Measurements from ENCODE around the gene RBM47. TPM values are rescaled to one million over a fixed set of nuclear protein-coding genes. Genes with fewer than 3 reads are reported as not detected.

Gene RBM47
- total and polyA plus RNA-seq, 8 donors: 12.3 to 59.6 (median 32.4) TPM

DNA sequence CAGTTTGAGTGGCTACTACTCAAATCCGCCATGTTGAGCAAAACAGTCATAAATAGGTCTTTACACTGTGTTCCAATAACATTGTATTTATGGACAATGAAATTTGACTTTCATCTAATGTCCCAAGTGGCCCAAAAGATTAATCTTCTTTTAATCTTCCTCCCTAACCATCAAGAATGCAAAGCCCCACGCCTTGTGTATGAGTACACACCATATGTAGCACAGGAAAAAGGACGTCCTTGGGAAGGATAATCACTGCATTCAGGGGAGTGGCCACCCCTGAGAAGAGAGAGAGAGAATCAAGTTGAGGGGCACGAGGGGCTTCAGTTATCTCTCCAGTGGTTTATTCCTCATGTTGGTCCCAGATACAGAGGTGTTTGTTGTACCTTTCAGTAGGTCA is 33.1 kb downstream of the RBM47 start:
- WGBS, 2 donors: 88 to 92% methylated on average over 4 of the region's 4 CpGs
- ATAC-seq (no peak), FAIRE-seq (no peak), DNase-seq (no peak)
- Histone ChIP-seq H3K4me3 (no peak overlapping the region), H3K9me3 (no peaks in the 10 kb centered on the region), H3K36me3 (no peaks in the 10 kb centered on the region), H3K27me3 (no peaks in the 10 kb centered on the region), H3K4me1 (peaks cover 0 to 9% (median 0%) of the 10 kb centered on the region in 3 donors), H3K27ac (no peak overlapping the region)
- intact Hi-C loops (cut with DNase I): no loop called here
- TF ChIP-seq, protein P1, sequence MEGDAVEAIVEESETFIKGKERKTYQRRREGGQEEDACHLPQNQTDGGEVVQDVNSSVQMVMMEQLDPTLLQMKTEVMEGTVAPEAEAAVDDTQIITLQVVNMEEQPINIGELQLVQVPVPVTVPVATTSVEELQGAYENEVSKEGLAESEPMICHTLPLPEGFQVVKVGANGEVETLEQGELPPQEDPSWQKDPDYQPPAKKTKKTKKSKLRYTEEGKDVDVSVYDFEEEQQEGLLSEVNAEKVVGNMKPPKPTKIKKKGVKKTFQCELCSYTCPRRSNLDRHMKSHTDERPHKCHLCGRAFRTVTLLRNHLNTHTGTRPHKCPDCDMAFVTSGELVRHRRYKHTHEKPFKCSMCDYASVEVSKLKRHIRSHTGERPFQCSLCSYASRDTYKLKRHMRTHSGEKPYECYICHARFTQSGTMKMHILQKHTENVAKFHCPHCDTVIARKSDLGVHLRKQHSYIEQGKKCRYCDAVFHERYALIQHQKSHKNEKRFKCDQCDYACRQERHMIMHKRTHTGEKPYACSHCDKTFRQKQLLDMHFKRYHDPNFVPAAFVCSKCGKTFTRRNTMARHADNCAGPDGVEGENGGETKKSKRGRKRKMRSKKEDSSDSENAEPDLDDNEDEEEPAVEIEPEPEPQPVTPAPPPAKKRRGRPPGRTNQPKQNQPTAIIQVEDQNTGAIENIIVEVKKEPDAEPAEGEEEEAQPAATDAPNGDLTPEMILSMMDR (IDR thresholded peaks at IDR 0.05): no peak

DNA sequence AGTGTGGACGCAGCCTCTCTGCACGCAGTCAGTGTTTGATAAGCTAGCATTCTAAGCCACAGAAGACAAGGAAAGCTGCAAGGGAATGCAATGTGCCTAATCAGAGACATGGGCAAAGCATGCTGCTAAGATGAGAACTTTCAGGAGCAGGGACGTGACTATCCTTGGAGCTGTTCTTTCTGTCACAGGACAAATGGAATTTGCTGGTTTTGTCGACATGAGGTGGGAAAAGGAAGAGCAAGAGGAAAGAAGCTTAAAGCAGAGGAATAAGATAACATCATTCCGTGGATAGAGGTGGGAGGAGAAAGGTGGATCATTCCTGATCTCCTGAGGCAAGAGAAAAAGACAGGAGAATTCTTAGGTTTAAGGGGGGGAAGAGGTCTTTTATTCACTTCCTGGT is 33.7 kb downstream of the RBM47 start:
- TF ChIP-seq, protein P1 (IDR thresholded peaks at IDR 0.05): no peak
- DNase-seq (no peak), ATAC-seq (no peak), FAIRE-seq (no peak)
- Histone ChIP-seq H3K9me3 (no peaks in the 10 kb centered on the region), H3K4me3 (no peak overlapping the region), H3K36me3 (no peaks in the 10 kb centered on the region), H3K27me3 (no peaks in the 10 kb centered on the region), H3K27ac (no peak overlapping the region), H3K4me1 (peaks cover 0 to 9% (median 0%) of the 10 kb centered on the region in 3 donors)
- 91 to 93% methylated on average over 5 of the region's 5 CpGs for WGBS, 2 donors
- intact Hi-C loops (cut with DNase I): no loop called here

- TF ChIP-seq, protein P1 (IDR thresholded peaks at IDR 0.05): no peak
- Histone ChIP-seq H3K4me3 (no peak overlapping the region), H3K27ac (no peak overlapping the region), H3K9me3 (no peaks in the 10 kb centered on the region), H3K27me3 (no peaks in the 10 kb centered on the region), H3K36me3 (no peaks in the 10 kb centered on the region), H3K4me1 (peaks cover 0 to 9% (median 0%) of the 10 kb centered on the region in 3 donors)
- FAIRE-seq (no peak), DNase-seq (no peak), ATAC-seq (peak in 3 of 4 donors; percentile 59 to 69 (median 67))
- intact Hi-C loops (cut with DNase I): no loop called here
- WGBS, 2 donors: 53% methylated on average over 14 of the region's 14 CpGs
These were observed 35.1 kb downstream of the RBM47 start for GRCh38 chr4:40594261-40595178.

DNA sequence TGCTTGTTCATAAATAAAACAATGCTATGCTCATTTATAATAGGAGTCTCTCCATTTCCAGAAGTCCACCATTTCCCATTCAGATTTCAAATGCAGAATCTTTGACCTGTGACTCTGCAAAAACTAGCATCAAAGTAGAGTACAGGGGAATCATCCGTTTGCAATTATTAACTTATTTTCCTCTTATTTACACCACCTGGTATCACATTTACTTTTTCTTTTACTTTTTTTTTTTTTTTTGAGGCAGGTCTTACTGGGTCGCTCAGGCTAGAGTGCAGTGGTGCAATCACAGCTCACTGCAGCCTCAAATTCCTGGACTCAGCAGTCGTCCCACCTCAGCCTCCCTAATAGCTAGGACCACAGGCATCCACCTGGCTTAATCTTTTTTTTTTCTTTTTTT is 37.6 kb downstream of the RBM47 start:
- ATAC-seq (peak in 2 of 4 donors; percentile 26 to 83), FAIRE-seq (no peak), DNase-seq (no peak)
- Histone ChIP-seq H3K9me3 (no peaks in the 10 kb centered on the region), H3K4me3 (no peak overlapping the region), H3K4me1 (peaks cover 0 to 13% (median 0%) of the 10 kb centered on the region in 3 donors), H3K27me3 (no peaks in the 10 kb centered on the region), H3K27ac (no peak overlapping the region), H3K36me3 (no peaks in the 10 kb centered on the region)
- 55 to 64% methylated on average over 3 of the region's 3 CpGs for WGBS, 2 donors
- intact Hi-C loops (cut with DNase I): no loop called here
- TF ChIP-seq, protein P1 (IDR thresholded peaks at IDR 0.05): no peak

DNA sequence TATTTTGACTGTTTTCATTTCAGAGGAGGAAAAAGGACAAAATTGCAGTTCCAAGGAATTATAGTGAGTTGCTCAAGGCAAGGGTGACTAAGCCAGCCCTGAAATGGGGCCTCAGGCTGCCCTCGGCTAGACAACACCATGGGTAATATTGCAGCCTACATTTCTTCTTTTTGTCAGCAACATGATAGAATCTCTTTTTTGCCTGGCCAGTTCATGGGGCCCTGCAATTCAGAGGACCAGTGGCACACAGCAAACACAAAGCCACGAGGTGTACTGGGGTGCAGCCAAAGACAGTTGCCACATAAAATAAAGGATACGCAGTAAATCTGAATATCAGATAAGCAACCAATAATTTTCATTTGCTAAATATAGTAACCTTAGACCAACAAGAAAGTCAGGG is 41.8 kb downstream of the RBM47 start:
- no peaks in the 10 kb centered on the region for H3K27me3 ChIP-seq
- no peaks in the 10 kb centered on the region for H3K36me3 ChIP-seq
- DNase-seq (no peak), FAIRE-seq (no peak), ATAC-seq (peak in 3 of 4 donors; percentile 13 to 64 (median 38))
- no peaks in the 10 kb centered on the region for H3K9me3 ChIP-seq
- no peak overlapping the region for H3K4me3 ChIP-seq
- intact Hi-C loops (cut with DNase I): no loop called here
- 66 to 72% methylated on average over 3 of the region's 3 CpGs for WGBS, 2 donors
- peaks cover 0 to 4% (median 0%) of the 10 kb centered on the region in 3 donors for H3K4me1 ChIP-seq
- H3K27ac ChIP-seq: no peak overlapping the region
- TF ChIP-seq, protein P1 (IDR thresholded peaks at IDR 0.05): no peak

All from pancreas (tissue), 10 donors.